Testis (tissue), 3 donors: Measurements from ENCODE around the gene CCDC59. TPM values are rescaled to one million over a fixed set of nuclear protein-coding genes. Genes with fewer than 3 reads are reported as not detected.
"Not testable (repeated sequence)": the region's sequence is repeated elsewhere in the genome, so short reads cannot be mapped to it uniquely, and the experiment has no call there.

Experiments used
- DNase-seq: peaks from one replicate; pipeline ENCODE4 v3.0.0-alpha.2; 2019
- H3K27ac ChIP-seq, 2 donors: fragments of 200-600 bp; sonication (generic); one replicate each; pipeline ENCODE4 v1.5.1; 2019
- H3K27me3 ChIP-seq: fragments of 200-600 bp; sonication (generic); one replicate; pipeline ENCODE4 v1.5.1; 2019
- H3K36me3 ChIP-seq: fragments of 200-600 bp; sonication (generic); one replicate; pipeline ENCODE4 v1.5.1; 2017; ENCODE audit warnings: low read depth; ENCODE audit errors: missing control alignments
- H3K4me1 ChIP-seq: fragments of 200-600 bp; sonication (generic); one replicate; pipeline ENCODE4 v1.5.1; 2019
- H3K4me3 ChIP-seq, 2 donors: fragments of 200-600 bp; sonication (generic); one replicate each; pipeline ENCODE4 v1.5.1; 2017 to 2019
- H3K9me3 ChIP-seq: fragments of 200-600 bp; sonication (generic); one replicate; pipeline ENCODE4 v1.5.1; 2017
- POLR2A ChIP-seq: fragments of 450-650 bp; IDR thresholded peaks from one replicate; pipeline ENCODE4 v1.6.1; 2017; ENCODE audit warnings: antibody characterized with exemption, mild to moderate bottlenecking, moderate library complexity
- WGBS, 2 donors: methylation state at CpG; one replicate each; pipeline ENCODE4 v1.1.5; 2018; 5-methylcytosine and 5-hydroxymethylcytosine counted together
- intact Hi-C: fragments of 100-400 bp; cut with DNase I; formaldehyde crosslinking; loops from one replicate; pipeline ENCODE4 v1.15.1; 2023; ENCODE audit warnings: low total_unique reads
- polyA plus RNA-seq: library from polyadenylated mRNA; stranded (reverse); fragments of 350-450 nt; fragmentation: Illumina TruSeq; extraction: RNeasy Lipid Tissue Mini Kit (QIAGEN cat#74804); gene quantifications from one replicate; pipeline ENCODE4 v1.2.3, GENCODE V29; 2014; ENCODE audit warnings: low read depth, low replicate concordance; ENCODE audit not compliant: insufficient read depth
- total RNA-seq, 2 donors: library from RNA; depleted of rRNA; stranded (reverse); fragments of >200 nt; gene quantifications; one replicate each; pipeline ENCODE4 v1.2.3, GENCODE V29; 2016
- TF ChIP-seq, protein P1 (sequence below), 3 experiments: fragments of 450-650 bp in 2 of 3; fragments of 200-600 bp in 1 of 3; sonication (generic) in 1 of 3; IDR thresholded peaks; one replicate each; pipeline ENCODE4 v1.5.1; 2016 to 2019; ENCODE audit warnings: antibody characterized with exemption in 3 of 3, mild to moderate bottlenecking in 2 of 3, moderate library complexity in 1 of 3

The CCDC59 gene
- total and polyA plus RNA-seq, 3 donors from 2014 or later = 24.5 to 73.5 (median 63.5) TPM

DNA sequence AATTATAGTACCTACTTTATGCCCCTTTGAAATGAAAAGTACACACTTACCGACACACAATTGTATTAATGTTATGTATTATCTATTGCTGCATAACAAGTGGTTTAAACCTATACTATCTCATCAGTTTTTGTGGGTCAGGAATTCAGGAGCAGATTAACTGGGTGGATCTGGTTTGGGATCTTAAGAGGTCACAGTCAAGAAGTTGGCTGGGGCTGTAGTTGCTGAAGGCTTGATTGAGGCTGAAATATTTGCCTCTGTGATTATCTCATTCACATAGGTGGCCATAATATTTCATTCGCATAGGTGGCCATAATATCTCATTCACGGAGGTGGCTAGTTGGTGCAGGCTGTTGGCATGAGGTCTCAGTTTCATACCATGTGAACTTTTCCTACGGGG, 5.8 kb upstream of the CCDC59 start:
- no peak overlapping the region for H3K27ac ChIP-seq
- DNase-seq = no peak
- H3K4me3 ChIP-seq = no peak overlapping the region
- H3K9me3 ChIP-seq = no peaks in the 10 kb centered on the region
- H3K36me3 ChIP-seq = no peaks in the 10 kb centered on the region
- WGBS, 2 donors = 76 to 88% methylated on average over 4 of the region's 4 CpGs
- no peaks in the 10 kb centered on the region for H3K27me3 ChIP-seq
- peaks cover 5% of the 10 kb centered on the region for H3K4me1 ChIP-seq
- intact Hi-C loops = no loop called here
- TF ChIP-seq, protein P1, sequence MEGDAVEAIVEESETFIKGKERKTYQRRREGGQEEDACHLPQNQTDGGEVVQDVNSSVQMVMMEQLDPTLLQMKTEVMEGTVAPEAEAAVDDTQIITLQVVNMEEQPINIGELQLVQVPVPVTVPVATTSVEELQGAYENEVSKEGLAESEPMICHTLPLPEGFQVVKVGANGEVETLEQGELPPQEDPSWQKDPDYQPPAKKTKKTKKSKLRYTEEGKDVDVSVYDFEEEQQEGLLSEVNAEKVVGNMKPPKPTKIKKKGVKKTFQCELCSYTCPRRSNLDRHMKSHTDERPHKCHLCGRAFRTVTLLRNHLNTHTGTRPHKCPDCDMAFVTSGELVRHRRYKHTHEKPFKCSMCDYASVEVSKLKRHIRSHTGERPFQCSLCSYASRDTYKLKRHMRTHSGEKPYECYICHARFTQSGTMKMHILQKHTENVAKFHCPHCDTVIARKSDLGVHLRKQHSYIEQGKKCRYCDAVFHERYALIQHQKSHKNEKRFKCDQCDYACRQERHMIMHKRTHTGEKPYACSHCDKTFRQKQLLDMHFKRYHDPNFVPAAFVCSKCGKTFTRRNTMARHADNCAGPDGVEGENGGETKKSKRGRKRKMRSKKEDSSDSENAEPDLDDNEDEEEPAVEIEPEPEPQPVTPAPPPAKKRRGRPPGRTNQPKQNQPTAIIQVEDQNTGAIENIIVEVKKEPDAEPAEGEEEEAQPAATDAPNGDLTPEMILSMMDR (IDR thresholded peaks at IDR 0.05) = no peak
- no peak for TF ChIP-seq POLR2A

DNA sequence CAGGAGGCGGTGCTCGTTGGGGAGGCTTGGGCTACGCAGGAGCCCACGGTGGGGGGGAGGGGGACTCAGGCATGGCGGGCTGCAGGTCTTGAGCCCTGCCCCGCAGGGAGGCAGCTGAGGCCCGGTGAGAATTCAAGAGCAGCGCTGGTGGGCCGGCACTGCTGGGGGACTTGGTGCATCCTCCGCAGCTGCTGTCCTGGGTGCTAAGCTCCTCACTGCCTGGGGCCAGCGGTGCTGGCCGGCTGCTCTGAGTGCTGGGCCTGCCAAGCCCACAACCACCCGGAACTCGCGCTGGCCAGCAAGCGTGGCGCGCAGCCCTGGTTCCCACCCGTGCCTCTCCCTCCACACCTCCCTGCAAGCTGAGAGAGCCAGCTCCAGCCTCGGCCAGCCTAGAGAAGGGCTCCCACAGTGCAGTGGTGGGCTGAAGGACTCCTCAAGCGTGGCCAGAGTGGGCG, 3.3 kb upstream of the CCDC59 start:
- DNase-seq = no peak
- H3K4me3 ChIP-seq = no peak overlapping the region
- no peaks in the 10 kb centered on the region for H3K36me3 ChIP-seq
- H3K27ac ChIP-seq = no peak overlapping the region
- no peak for TF ChIP-seq POLR2A
- TF ChIP-seq, protein P1 (IDR thresholded peaks at IDR 0.05) = no peak
- 81 to 91% methylated on average over 6 to 14 of the region's 22 CpGs for WGBS, 2 donors
- H3K9me3 ChIP-seq = no peaks in the 10 kb centered on the region
- intact Hi-C loops = no loop called here
- no peaks in the 10 kb centered on the region for H3K27me3 ChIP-seq
- H3K4me1 ChIP-seq = peaks cover 13% of the 10 kb centered on the region

DNA sequence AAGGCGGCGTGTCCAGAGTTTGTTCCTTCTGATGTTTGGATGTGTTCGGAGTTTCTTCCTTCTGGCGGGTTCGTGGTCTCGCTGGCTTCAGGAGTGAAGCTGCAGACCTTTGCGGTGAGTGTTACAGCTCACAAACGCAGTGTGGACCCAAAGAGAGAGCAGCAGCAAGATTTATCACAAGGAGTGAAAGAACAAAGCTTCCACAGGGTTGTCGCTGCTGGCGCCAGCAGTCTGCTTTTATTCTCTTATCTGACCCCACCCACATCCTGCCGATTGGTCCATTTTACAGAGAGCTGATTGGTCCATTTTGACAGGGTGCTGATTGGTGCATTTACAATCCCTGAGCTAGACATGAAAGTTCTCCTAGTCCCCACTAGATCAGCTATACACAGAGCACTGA, 2.6 kb upstream of the CCDC59 start:
- peaks cover 13% of the 10 kb centered on the region for H3K4me1 ChIP-seq
- H3K4me3 ChIP-seq, H3K36me3 ChIP-seq, H3K27me3 ChIP-seq, H3K27ac ChIP-seq, intact Hi-C loops, H3K9me3 ChIP-seq: not testable (repeated sequence)
- 92 to 94% methylated on average over 11 of the region's 11 CpGs for WGBS, 2 donors
- peak; percentile 23 for DNase-seq

DNA sequence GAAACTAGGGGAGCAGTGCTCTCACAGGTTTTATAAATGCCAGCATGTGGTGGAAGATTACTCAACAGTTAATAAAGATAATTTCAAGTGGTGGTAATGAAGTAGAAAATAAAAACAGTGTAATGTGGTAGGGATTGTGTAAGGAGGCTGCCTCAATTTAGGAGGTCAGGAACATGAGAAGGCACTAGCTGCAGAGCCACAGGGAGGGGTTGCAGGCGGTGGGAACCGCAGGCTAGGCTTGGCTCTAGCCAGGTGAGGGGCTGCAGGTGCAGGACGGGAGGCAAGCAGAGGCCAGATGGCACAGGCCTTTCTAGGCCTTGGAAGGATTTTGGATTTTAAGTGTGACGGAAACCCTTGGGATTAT, 910 bp upstream of the CCDC59 start:
- peak overlapping the region; percentile 72 to 94 for H3K4me3 ChIP-seq
- DNase-seq = no peak
- intact Hi-C loops = no loop called here
- H3K9me3 ChIP-seq = no peaks in the 10 kb centered on the region
- peak overlapping the region; percentile 96 to 98 for H3K27ac ChIP-seq
- no peaks in the 10 kb centered on the region for H3K27me3 ChIP-seq
- WGBS, 2 donors = 5 to 17% methylated on average over 4 of the region's 4 CpGs
- H3K4me1 ChIP-seq = peaks cover 13% of the 10 kb centered on the region
- TF ChIP-seq POLR2A = no peak
- TF ChIP-seq, protein P1 (IDR thresholded peaks at IDR 0.05) = no peak
- no peaks in the 10 kb centered on the region for H3K36me3 ChIP-seq

DNA sequence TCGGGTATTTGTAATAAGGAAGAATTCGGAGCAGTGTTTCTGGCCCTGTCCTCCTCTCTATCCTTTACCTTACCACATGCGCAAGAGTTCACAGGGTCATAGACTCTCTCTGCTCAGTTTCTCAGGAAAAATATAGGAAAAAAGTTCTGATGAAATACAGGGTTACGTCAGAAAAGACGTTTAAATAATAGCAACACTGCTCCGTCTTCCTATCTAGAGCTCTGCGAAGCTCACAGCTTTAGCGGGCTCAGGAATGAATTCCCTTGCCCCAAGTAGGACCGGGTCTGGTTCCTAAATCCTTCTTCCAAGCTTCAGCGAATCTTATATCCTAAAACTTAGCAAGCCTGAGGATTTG, 365 bp downstream of the CCDC59 start:
- H3K4me3 ChIP-seq = peak overlapping the region; percentile 72 to 94
- WGBS, 2 donors = 0 to 1% methylated on average over 10 of the region's 10 CpGs
- TF ChIP-seq, protein P1 (IDR thresholded peaks at IDR 0.05) = no peak
- TF ChIP-seq POLR2A = no peak
- H3K9me3 ChIP-seq = no peaks in the 10 kb centered on the region
- H3K4me1 ChIP-seq = peaks cover 13% of the 10 kb centered on the region
- H3K27ac ChIP-seq = peak overlapping the region; percentile 96 to 98
- H3K36me3 ChIP-seq = no peaks in the 10 kb centered on the region
- DNase-seq = no peak
- intact Hi-C loops = no loop called here
- H3K27me3 ChIP-seq = no peaks in the 10 kb centered on the region
